SK-N-SH treated with all-trans-retinoic acid at 6 μM for 48 hours (cell line): ENCODE measurements around the gene PRKG1.

ENCODE experiments used
- ATAC-seq: fragments of 200-7000 bp; cut with Tn5 transposase; 3 replicates; pipeline ENCODE4 v1.9.1; 2020; ENCODE audit warnings: mild to moderate bottlenecking, moderate library complexity
- ARNTL ChIP-seq: fragments of 450-650 bp; formaldehyde crosslinking; IDR thresholded peaks from 2 replicates; pipeline ENCODE4 v1.5.0; 2020; ENCODE audit warnings: low read depth, mild to moderate bottlenecking, moderate library complexity, borderline replicate concordance
- BACH2 ChIP-seq: fragments of 250-450 bp; sonication (Bioruptor Pico); IDR thresholded peaks from 2 replicates; pipeline ENCODE4 v1.9.0; 2021; ENCODE audit warnings: mild to moderate bottlenecking, borderline replicate concordance
- CSDC2 ChIP-seq: fragments of 250-450 bp; sonication (Bioruptor Pico); IDR thresholded peaks from 2 replicates; pipeline ENCODE4 v1.5.0; 2020; ENCODE audit warnings: mild to moderate bottlenecking, moderate library complexity
- GLIS3 ChIP-seq: fragments of 250-450 bp; sonication (Bioruptor Pico); IDR thresholded peaks from 2 replicates; pipeline ENCODE4 v1.5.0; 2020; ENCODE audit warnings: mild to moderate bottlenecking, moderate library complexity
- ISL1 ChIP-seq: fragments of 250-450 bp; sonication (Bioruptor Pico); IDR thresholded peaks from 2 replicates; pipeline ENCODE4 v2.1.2; 2022; ENCODE audit warnings: mild to moderate bottlenecking, moderate library complexity
- PPARA ChIP-seq: fragments of 250-450 bp; sonication (Bioruptor Pico); IDR thresholded peaks from 2 replicates; pipeline ENCODE4 v1.5.0; 2020; ENCODE audit warnings: mild to moderate bottlenecking, borderline replicate concordance
- RARB ChIP-seq: fragments of 250-450 bp; sonication (Bioruptor Pico); IDR thresholded peaks from 2 replicates; pipeline ENCODE4 v1.8.0; 2021; ENCODE audit warnings: mild to moderate bottlenecking, moderate library complexity
- SNAI2 ChIP-seq: fragments of 250-450 bp; sonication (Bioruptor Pico); IDR thresholded peaks from 2 replicates; pipeline ENCODE4 v1.5.0; 2020; ENCODE audit warnings: mild to moderate bottlenecking, moderate library complexity
- TCF4 ChIP-seq: fragments of 250-450 bp; sonication (Bioruptor Pico); IDR thresholded peaks from 2 replicates; pipeline ENCODE4 v1.8.0; 2021; ENCODE audit warnings: mild to moderate bottlenecking, moderate library complexity, borderline replicate concordance
- TOX ChIP-seq: fragments of 250-450 bp; sonication (Bioruptor Pico); IDR thresholded peaks from 2 replicates; pipeline ENCODE4 v1.8.0; 2021; ENCODE audit warnings: mild to moderate bottlenecking, moderate library complexity, borderline replicate concordance
- ZC3H10 ChIP-seq: fragments of 250-450 bp; sonication (Bioruptor Pico); IDR thresholded peaks from 2 replicates; pipeline ENCODE4 v1.5.1; 2021; ENCODE audit warnings: mild to moderate bottlenecking, moderate library complexity
- ZFP3 ChIP-seq: fragments of 250-450 bp; sonication (Bioruptor Pico); IDR thresholded peaks from 2 replicates; pipeline ENCODE4 v1.5.0; 2020; ENCODE audit warnings: mild to moderate bottlenecking, moderate library complexity
- ZFP30 ChIP-seq: fragments of 450-650 bp; formaldehyde crosslinking; IDR thresholded peaks from 2 replicates; pipeline ENCODE4 v1.5.0; 2022; ENCODE audit warnings: mild to moderate bottlenecking, moderate library complexity
- ZNF565 ChIP-seq: fragments of 450-650 bp; formaldehyde crosslinking; conservative IDR thresholded peaks from 2 replicates; pipeline ENCODE4 v1.5.0; 2020; ENCODE audit warnings: low read depth, mild to moderate bottlenecking, moderate library complexity
- ZNF70 ChIP-seq: fragments of 450-650 bp; formaldehyde crosslinking; IDR thresholded peaks from 2 replicates; pipeline ENCODE4 v1.5.0; 2020; ENCODE audit warnings: mild to moderate bottlenecking, moderate library complexity
- ZNF8 ChIP-seq: fragments of 450-650 bp; formaldehyde crosslinking; IDR thresholded peaks from 2 replicates; pipeline ENCODE4 v1.5.0; 2020; ENCODE audit warnings: mild to moderate bottlenecking, moderate library complexity
- TF ChIP-seq, protein P1 (sequence below): fragments of 250-450 bp; sonication (Bioruptor Pico); IDR thresholded peaks from 2 replicates; pipeline ENCODE4 v1.5.0; 2020; ENCODE audit warnings: mild to moderate bottlenecking, moderate library complexity
- TF ChIP-seq, protein P2 (sequence below): fragments of 250-450 bp; sonication (Bioruptor Pico); IDR thresholded peaks from 2 replicates; pipeline ENCODE4 v1.5.1; 2020; ENCODE audit warnings: low read depth, mild to moderate bottlenecking, moderate library complexity
- TF ChIP-seq, protein P3 (sequence below): fragments of 250-450 bp; sonication (Bioruptor Pico); IDR thresholded peaks from 2 replicates; pipeline ENCODE4 v1.5.1; 2021; ENCODE audit warnings: mild to moderate bottlenecking, moderate library complexity
- TF ChIP-seq, protein P4 (sequence below): fragments of 250-450 bp; sonication (Bioruptor Pico); IDR thresholded peaks from 2 replicates; pipeline ENCODE4 v1.8.0; 2020; ENCODE audit warnings: mild to moderate bottlenecking, moderate library complexity, borderline replicate concordance
- TF ChIP-seq, protein P5 (sequence below): fragments of 250-450 bp; sonication (Bioruptor Pico); IDR thresholded peaks from 2 replicates; pipeline ENCODE4 v1.8.0; 2021; ENCODE audit warnings: low read depth, mild to moderate bottlenecking, moderate library complexity, borderline replicate concordance

The PRKG1 gene

DNA sequence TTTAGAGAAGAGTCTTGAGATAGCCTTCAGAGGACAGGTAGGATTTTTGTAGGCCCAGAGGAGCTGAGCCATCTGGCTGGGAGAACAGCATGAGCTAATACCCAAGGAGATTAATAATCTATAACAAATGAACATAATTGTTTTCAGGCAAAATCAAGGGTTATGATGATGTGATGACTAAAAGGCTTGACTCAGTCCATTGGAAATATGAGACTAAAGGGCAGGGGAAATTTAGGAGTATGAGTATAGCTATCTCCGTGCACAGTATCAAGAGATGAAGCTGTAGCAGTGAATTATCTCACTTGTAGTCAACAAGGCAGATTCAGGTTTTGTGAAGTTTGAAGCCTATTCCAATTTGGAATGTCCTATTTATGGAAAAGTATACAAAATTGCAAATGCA, 585.1 kb downstream of the PRKG1 start:
- TF ChIP-seq, protein P1, sequence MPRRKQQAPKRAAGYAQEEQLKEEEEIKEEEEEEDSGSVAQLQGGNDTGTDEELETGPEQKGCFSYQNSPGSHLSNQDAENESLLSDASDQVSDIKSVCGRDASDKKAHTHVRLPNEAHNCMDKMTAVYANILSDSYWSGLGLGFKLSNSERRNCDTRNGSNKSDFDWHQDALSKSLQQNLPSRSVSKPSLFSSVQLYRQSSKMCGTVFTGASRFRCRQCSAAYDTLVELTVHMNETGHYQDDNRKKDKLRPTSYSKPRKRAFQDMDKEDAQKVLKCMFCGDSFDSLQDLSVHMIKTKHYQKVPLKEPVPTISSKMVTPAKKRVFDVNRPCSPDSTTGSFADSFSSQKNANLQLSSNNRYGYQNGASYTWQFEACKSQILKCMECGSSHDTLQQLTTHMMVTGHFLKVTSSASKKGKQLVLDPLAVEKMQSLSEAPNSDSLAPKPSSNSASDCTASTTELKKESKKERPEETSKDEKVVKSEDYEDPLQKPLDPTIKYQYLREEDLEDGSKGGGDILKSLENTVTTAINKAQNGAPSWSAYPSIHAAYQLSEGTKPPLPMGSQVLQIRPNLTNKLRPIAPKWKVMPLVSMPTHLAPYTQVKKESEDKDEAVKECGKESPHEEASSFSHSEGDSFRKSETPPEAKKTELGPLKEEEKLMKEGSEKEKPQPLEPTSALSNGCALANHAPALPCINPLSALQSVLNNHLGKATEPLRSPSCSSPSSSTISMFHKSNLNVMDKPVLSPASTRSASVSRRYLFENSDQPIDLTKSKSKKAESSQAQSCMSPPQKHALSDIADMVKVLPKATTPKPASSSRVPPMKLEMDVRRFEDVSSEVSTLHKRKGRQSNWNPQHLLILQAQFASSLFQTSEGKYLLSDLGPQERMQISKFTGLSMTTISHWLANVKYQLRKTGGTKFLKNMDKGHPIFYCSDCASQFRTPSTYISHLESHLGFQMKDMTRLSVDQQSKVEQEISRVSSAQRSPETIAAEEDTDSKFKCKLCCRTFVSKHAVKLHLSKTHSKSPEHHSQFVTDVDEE (CRISPR knock-in tag): no peak
- TF ChIP-seq GLIS3 (no peak), ZNF70 (no peak), ISL1 (CRISPR knock-in tag) (no peak), ARNTL (no peak), RARB (no peak), TOX (CRISPR knock-in tag) (no peak), PPARA (no peak), BACH2 (CRISPR knock-in tag) (no peak), CSDC2 (CRISPR knock-in tag) (no peak), ZFP30 (CRISPR knock-in tag) (no peak), TCF4 (CRISPR knock-in tag) (no peak), ZFP3 (CRISPR knock-in tag) (no peak), ZNF565 (no peak), SNAI2 (no peak)
- TF ChIP-seq, protein P2, sequence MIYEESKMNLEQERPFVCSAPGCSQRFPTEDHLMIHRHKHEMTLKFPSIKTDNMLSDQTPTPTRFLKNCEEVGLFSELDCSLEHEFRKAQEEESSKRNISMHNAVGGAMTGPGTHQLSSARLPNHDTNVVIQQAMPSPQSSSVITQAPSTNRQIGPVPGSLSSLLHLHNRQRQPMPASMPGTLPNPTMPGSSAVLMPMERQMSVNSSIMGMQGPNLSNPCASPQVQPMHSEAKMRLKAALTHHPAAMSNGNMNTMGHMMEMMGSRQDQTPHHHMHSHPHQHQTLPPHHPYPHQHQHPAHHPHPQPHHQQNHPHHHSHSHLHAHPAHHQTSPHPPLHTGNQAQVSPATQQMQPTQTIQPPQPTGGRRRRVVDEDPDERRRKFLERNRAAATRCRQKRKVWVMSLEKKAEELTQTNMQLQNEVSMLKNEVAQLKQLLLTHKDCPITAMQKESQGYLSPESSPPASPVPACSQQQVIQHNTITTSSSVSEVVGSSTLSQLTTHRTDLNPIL (CRISPR knock-in tag): no peak
- TF ChIP-seq, protein P3, sequence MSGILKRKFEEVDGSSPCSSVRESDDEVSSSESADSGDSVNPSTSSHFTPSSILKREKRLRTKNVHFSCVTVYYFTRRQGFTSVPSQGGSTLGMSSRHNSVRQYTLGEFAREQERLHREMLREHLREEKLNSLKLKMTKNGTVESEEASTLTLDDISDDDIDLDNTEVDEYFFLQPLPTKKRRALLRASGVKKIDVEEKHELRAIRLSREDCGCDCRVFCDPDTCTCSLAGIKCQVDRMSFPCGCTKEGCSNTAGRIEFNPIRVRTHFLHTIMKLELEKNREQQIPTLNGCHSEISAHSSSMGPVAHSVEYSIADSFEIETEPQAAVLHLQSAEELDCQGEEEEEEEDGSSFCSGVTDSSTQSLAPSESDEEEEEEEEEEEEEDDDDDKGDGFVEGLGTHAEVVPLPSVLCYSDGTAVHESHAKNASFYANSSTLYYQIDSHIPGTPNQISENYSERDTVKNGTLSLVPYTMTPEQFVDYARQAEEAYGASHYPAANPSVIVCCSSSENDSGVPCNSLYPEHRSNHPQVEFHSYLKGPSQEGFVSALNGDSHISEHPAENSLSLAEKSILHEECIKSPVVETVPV: no peak
- TF ChIP-seq, protein P4, sequence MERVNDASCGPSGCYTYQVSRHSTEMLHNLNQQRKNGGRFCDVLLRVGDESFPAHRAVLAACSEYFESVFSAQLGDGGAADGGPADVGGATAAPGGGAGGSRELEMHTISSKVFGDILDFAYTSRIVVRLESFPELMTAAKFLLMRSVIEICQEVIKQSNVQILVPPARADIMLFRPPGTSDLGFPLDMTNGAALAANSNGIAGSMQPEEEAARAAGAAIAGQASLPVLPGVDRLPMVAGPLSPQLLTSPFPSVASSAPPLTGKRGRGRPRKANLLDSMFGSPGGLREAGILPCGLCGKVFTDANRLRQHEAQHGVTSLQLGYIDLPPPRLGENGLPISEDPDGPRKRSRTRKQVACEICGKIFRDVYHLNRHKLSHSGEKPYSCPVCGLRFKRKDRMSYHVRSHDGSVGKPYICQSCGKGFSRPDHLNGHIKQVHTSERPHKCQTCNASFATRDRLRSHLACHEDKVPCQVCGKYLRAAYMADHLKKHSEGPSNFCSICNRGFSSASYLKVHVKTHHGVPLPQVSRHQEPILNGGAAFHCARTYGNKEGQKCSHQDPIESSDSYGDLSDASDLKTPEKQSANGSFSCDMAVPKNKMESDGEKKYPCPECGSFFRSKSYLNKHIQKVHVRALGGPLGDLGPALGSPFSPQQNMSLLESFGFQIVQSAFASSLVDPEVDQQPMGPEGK (CRISPR knock-in tag): no peak
- TF ChIP-seq, protein P5, sequence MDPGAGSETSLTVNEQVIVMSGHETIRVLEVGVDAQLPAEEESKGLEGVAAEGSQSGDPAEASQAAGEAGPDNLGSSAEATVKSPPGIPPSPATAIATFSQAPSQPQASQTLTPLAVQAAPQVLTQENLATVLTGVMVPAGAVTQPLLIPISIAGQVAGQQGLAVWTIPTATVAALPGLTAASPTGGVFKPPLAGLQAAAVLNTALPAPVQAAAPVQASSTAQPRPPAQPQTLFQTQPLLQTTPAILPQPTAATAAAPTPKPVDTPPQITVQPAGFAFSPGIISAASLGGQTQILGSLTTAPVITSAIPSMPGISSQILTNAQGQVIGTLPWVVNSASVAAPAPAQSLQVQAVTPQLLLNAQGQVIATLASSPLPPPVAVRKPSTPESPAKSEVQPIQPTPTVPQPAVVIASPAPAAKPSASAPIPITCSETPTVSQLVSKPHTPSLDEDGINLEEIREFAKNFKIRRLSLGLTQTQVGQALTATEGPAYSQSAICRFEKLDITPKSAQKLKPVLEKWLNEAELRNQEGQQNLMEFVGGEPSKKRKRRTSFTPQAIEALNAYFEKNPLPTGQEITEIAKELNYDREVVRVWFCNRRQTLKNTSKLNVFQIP: no peak
- ATAC-seq: no peak

DNA sequence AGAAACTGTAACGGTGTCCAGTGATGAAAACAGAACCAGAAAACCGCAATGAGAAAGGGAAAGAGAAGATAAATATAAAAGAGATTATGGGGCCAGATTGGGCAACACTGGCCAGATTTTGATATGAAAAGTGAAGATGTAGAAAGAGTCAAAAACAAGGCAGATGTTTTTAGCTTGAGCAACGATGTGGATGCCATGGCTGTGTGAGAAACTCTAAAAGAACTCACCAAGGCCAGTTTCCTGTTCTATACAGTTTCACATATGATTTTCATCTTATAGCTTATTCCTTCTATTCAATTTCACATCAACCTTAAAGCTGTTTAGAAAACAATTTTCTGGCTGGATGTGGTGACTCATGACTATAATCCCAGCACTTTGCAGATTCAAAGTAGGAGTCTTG, 588.8 kb downstream of the PRKG1 start:
- TF ChIP-seq, protein P2 (CRISPR knock-in tag): no peak
- TF ChIP-seq RARB (no peak), SNAI2 (no peak), ZNF8 (no peak), GLIS3 (no peak), TOX (CRISPR knock-in tag) (no peak), ZC3H10 (CRISPR knock-in tag) (no peak), BACH2 (CRISPR knock-in tag) (no peak)
- TF ChIP-seq, protein P4 (CRISPR knock-in tag): no peak
- TF ChIP-seq, protein P1 (CRISPR knock-in tag): no peak
- TF ChIP-seq, protein P3: no peak
- no peak for ATAC-seq
